Measurements from ENCODE around the gene IL16.

DNA sequence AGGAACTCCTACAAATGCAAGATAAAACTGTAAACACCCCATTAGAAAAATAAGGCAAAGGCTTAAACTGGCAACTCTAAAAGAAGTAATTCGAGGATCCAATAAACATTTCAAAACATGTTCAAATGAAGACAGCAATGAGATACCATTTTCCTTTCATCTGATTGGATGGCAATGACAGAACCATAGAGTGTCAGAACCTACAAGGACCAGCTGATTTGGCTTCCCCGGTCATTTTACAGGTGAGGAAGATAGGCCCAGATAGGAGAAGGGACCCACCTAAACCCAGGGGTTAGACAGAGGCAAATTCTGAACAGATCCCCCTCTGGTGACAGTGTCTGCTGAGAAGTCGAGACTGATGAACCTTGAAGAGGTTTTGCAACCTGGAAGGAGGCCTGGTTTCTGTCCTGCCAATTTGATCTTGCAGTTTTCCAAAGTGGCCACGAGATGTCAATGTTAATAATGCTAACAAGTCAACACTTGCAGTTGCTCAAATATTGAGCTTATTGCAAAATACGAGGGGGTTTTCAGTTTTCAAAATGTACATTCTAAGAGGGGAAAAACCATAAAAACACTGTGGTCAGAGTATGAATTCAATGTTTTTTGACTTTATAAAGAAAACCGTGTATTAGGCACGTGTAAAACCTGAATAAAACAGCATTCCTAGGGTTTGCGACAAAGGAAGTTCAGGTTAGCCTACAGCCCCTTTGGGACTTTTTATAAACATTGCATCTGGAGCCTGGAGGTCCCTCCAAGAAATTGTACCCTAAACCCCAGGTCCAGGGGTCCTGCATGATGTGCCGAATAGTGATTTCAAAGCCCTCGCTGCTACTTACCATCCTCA is 41.1 kb upstream of the IL16 start:
- TF ChIP-seq FOXP2 (optimal IDR thresholded peaks at IDR 0.05; ENCODE audit: control extremely low read depth, extremely low read length, insufficient read depth) (no peak), EZH2 (IDR thresholded peaks at IDR 0.05) (no peak)

Data from SK-N-MC (cell line).